Uterus (tissue), 2 donors: ENCODE data around the gene MT1E.

Source experiments
- CTCF ChIP-seq, 4 experiments: fragments of 200-600 bp in 2 of 4; fragments of 450-650 bp in 2 of 4; sonication (generic) in 2 of 4; IDR thresholded peaks; one replicate each; pipeline ENCODE4 v1.5.1; 2016 to 2019; ENCODE audit warnings: antibody characterized with exemption in 4 of 4, mild to moderate bottlenecking in 2 of 4, moderate library complexity in 1 of 4
- POLR2A ChIP-seq, 2 donors: fragments of 450-650 bp; IDR thresholded peaks; one replicate each; pipeline ENCODE4 v1.6.1; 2016; ENCODE audit warnings: antibody characterized with exemption in 2 of 2, mild to moderate bottlenecking in 1 of 2, moderate library complexity in 1 of 2

GRCh38 chr16:56662357-56663354 is 37.1 kb downstream of the MT1E start:
- no peak for TF ChIP-seq POLR2A (IDR thresholded peaks at IDR 0.05)
- TF ChIP-seq CTCF (IDR thresholded peaks at IDR 0.05) = no peak
